Fibroblast of pulmonary artery (primary cell): Measurements from ENCODE around the gene BAZ1B.
"Not testable (repeated sequence)": the region's sequence is repeated elsewhere in the genome, so short reads cannot be mapped to it uniquely, and the experiment has no call there.

ENCODE experiments used
- DNase-seq: peaks from one replicate; pipeline ENCODE4 v3.0.0-alpha.2; 2010; ENCODE audit warnings: low read depth
- H3K4me3 ChIP-seq: replicated peaks from 2 replicates; pipeline ENCODE4 v1.5.1; 2011; ENCODE audit warnings: low read depth, mild to moderate bottlenecking, control low read depth, low read length, moderate library complexity
- TF ChIP-seq, protein P1 (sequence below): IDR thresholded peaks from 2 replicates; pipeline ENCODE4 v1.5.1; 2011; ENCODE audit warnings: mild to moderate bottlenecking, control low read depth, low read length, inconsistent platforms; ENCODE audit errors: missing control alignments

BAZ1B gene

DNA sequence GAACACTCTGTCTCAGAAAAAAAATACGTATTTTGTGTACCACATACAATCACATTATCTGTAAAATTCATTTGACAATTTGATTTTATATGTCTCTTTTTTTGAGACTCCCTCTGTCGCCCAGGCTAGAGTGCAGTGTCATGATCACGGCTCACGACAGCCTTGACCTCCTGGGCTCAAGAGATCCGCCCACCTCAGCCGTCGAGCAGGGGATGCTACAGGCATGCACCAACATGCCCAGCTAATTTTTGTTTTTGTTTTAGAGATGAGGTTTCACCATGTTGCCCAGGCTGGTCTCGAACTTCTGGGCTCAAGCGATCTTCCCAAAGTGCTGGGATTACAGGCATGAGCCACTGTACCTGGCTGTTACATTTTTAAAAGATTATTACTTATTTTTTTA lies 11.6 kb upstream of the BAZ1B start:
- no peak overlapping the region for H3K4me3 ChIP-seq
- TF ChIP-seq, protein P1, sequence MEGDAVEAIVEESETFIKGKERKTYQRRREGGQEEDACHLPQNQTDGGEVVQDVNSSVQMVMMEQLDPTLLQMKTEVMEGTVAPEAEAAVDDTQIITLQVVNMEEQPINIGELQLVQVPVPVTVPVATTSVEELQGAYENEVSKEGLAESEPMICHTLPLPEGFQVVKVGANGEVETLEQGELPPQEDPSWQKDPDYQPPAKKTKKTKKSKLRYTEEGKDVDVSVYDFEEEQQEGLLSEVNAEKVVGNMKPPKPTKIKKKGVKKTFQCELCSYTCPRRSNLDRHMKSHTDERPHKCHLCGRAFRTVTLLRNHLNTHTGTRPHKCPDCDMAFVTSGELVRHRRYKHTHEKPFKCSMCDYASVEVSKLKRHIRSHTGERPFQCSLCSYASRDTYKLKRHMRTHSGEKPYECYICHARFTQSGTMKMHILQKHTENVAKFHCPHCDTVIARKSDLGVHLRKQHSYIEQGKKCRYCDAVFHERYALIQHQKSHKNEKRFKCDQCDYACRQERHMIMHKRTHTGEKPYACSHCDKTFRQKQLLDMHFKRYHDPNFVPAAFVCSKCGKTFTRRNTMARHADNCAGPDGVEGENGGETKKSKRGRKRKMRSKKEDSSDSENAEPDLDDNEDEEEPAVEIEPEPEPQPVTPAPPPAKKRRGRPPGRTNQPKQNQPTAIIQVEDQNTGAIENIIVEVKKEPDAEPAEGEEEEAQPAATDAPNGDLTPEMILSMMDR, result no peak
- no peak for DNase-seq

DNA sequence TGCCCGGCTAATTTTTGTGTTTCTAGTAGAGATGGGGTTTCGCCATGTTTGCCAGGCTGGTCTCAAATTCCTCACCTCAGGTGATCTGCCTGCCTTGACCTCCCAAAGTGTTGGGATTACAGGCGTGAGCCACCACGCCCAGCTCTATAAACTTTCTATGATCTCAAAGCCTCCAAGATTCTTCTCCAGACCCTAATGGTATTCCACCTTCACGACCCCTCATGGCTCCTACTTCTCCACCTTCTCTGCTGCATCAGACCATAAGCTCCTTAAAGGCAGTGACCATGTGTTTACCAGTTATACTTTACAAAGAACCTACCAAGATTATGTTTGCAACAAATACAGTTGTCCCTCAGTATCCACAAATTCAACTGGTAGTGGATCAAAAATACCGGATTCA lies 10.1 kb upstream of the BAZ1B start:
- H3K4me3 ChIP-seq, result no peak overlapping the region
- no peak for DNase-seq
- TF ChIP-seq, protein P1, result no peak

DNA sequence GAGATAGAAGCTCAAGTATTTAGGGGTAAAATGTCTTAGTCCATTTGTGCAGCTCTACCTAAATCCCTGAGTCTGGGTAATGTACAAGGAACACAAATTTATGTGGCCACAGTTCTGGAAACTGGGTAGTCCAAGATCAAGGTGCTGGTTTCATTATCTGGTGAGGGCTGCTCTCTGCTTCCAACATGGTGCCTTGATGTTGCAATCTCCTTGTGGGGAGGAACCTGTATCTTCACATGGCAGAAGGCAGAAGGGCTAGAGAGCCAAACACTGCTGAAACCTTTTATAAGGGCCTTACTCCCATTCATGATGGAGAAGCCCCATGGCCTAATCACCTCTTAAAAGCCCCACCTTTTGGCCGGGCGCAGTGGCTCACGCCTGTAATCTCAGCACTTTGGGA lies 8.7 kb upstream of the BAZ1B start:
- no peak for DNase-seq
- TF ChIP-seq, protein P1, result no peak
- no peak overlapping the region for H3K4me3 ChIP-seq

DNA sequence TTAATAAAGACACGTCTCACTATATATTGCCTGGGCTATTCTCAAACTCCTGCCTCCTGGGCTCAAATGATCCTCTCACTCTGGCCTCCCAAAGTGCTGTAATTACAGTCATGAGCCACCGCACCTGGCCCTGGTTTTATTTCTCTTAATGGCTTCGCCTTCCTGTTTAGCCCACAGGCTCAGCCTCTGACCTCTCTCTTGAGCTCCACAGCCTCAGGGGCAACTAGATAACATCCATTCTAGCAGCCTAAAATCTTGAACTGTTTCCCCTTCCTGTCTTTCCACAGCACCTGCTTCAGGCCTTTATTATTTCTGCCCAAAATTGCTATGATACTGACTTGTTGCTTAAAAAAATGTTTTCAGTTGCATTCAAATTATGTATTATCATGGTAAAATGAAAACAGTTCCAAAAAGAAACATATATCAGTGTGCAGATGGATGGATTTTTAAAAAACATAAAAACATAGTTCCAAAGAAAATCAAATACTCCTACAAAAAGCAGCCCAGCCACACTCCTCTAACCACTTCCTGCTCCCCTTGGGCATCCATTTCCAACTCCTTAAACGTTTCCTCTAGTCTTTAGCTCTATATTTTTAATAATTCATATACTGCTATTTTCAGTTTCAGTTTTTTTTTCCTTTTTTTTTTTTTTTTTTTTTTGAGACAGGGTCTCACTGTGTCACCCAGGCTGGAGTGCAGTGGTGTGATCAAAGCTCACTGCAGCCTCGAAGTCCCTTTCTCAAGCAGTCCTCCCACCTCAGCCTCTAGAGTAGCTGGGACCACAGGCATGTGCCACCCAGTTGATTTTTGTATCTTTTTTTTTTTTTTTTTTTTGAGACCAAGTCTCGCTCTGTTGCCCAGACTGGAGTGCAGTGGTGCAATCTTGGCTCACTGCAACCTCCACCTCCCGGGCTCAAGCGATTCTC lies 5.1 kb upstream of the BAZ1B start:
- no peak overlapping the region for H3K4me3 ChIP-seq
- no peak for DNase-seq
- TF ChIP-seq, protein P1, result no peak

DNA sequence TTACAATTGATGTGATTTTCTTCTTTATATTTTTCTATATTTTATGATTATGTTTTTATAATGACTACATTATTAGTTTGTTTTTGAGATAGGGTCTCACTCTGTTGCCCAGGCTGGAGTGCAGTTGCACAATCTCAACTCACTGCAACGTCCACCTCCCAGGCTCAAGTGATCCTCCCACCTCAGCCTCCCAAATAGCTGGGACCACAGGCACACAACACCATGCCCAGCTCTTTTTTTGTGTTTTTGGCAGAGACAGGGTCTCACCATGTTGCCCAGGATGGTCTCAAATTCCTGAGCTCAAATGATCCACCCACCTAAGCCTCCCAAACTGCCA lies 4.0 kb upstream of the BAZ1B start:
- not testable (repeated sequence) for DNase-seq, H3K4me3 ChIP-seq

DNA sequence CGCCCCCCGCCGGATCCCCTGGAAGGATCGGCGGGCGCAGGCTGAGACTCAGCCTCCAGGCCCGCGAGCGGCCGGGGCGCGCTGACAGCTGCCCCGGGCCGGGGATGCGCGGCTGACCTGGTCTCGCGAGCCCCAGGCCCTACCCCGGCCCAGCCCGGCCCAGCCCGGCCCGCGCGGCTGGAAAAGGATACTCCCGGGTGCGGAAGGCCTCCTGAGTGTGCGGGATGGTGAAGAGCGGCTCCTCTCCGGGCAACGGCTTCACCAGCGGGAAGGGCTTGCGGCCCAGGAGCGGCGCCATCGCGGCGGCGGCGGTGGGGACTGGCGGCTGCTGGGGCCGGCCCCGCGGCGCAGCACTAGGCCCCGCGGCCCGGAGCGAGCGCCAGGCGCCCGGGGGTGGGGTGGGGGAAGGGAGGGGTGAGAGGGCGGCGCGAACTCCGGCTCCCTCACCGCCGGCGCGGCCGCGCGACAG lies 423 bp downstream of the BAZ1B start:
- peak; percentile 25 for DNase-seq
- TF ChIP-seq, protein P1, result no peak
- H3K4me3 ChIP-seq, result peak overlapping the region; percentile 67

DNA sequence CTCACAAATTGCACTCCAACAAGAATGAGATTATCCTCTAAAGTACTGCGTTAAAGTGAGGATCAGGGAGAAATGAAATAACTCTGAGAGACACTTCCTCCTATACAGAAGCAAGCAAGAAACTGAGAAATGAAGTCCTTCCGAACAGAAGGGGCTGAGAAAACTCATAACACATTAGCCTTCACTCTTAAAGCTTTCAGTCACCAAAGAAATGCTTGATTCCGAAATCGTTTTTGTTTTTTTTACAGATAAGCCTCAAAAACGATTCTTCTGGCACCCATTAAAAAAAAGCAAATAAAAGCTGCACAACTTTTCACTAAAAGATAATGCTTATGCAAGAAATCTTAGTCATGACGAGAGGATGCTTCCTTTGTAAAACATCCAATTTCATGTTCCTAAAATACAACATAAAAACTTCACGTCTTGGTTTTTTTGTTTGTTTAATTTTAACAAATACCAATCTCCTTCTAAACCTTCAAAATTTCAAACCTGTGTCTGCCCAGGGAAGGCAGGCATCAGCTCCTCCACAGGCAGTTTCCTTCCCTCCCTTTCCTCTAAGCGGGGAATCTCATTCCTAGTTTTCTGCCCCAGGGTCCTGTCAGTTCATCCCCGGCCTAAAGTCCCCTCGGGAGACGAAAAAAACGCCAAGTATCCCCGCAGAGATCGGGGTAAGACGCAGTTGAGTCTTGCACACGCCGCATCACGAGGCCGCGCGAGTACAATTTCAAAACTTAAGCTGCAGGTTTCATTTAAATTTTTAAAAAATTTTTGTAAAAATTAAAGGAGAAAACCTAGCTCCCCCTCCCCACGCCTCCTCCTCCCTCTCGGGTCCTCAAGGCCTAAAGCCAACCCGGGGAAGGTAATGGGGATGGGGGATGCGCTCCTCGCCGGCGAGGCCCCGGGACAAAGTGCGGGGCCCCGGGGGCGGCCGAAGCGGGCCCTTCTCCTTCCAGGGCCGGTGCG lies 1.1 kb downstream of the BAZ1B start:
- peak; percentile 41 for DNase-seq
- H3K4me3 ChIP-seq, result peak overlapping the region; percentile 67
- TF ChIP-seq, protein P1, result no peak
